Upper lobe of right lung (tissue), 1 donor: ENCODE data around the gene EPHX1. TPM values are rescaled to one million over a fixed set of nuclear protein-coding genes. Genes with fewer than 3 reads are reported as not detected.
A peak's percentile ranks its signal among the peaks of the same experiment; 100 is the strongest.

Source experiments
- ATAC-seq: fragments of 200-7000 bp; cut with Tn5 transposase; one replicate; pipeline ENCODE4 v1.9.1; 2020; ENCODE audit warnings: mild to moderate bottlenecking, moderate library complexity
- DNase-seq: peaks from one replicate; pipeline ENCODE4 v3.0.0-alpha.2; 2020
- H3K27ac ChIP-seq: fragments of 200-600 bp; one replicate; pipeline ENCODE4 v1.8.0; 2022
- H3K27me3 ChIP-seq: fragments of 200-600 bp; one replicate; pipeline ENCODE4 v1.8.0; 2022; ENCODE audit warnings: mild to moderate bottlenecking
- H3K36me3 ChIP-seq: fragments of 200-600 bp; one replicate; pipeline ENCODE4 v1.8.0; 2022
- H3K4me1 ChIP-seq: fragments of 200-600 bp; one replicate; pipeline ENCODE4 v1.8.0; 2022
- H3K4me3 ChIP-seq: fragments of 200-600 bp; one replicate; pipeline ENCODE4 v1.8.0; 2022; ENCODE audit warnings: mild to moderate bottlenecking
- H3K9me3 ChIP-seq: fragments of 200-600 bp; one replicate; pipeline ENCODE4 v1.8.0; 2022
- intact Hi-C: fragments of 100-400 bp; cut with DNase I; formaldehyde crosslinking; loops from one replicate; pipeline ENCODE4 v1.11.0; 2022
- total RNA-seq: library from RNA; stranded (reverse); fragmentation: NEBNext Ultra II Directional; extraction: Animal tissue kit (Norgen Biotek cat#: 25700); gene quantifications from one replicate; pipeline ENCODE4 v1.2.1, GENCODE V29; 2021
- TF ChIP-seq, protein P1 (sequence below): fragments of 200-600 bp; IDR thresholded peaks from one replicate; pipeline ENCODE4 v1.8.0; 2022; ENCODE audit warnings: antibody characterized with exemption
- donor health status: DM: no; HTN: yes; CAD: no; lungs with severe emphysema.

The EPHX1 gene
- total RNA-seq, 1 donor from 2014 or later: 245 TPM

DNA sequence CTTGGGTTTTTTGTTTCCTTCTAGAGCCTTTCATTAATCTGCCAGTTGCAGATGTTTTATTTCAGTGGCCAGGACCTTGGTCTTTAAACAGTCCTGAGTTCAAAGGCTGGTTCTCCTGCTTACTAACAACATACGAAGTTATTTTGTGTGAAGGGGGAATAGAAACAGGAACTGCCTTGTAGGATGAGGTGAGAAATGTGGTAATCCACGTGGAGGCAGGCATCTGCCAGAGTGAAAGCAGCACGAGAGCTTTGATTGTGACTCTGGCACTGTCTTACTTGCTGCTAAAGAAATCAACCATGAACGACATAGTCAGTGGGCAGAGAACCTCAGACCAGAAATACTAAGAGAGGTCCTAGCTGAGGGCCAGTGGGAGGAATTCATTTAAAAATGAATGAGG is 41.9 kb downstream of the EPHX1 start:
- Histone ChIP-seq H3K36me3 (peaks cover 72% of the 10 kb centered on the region), H3K4me1 (peaks cover 21% of the 10 kb centered on the region), H3K9me3 (no peaks in the 10 kb centered on the region), H3K27ac (no peak overlapping the region), H3K4me3 (no peak overlapping the region), H3K27me3 (no peaks in the 10 kb centered on the region)
- no peak for DNase-seq
- ATAC-seq: peak; percentile 12
- intact Hi-C loops: no loop called here
- TF ChIP-seq, protein P1, sequence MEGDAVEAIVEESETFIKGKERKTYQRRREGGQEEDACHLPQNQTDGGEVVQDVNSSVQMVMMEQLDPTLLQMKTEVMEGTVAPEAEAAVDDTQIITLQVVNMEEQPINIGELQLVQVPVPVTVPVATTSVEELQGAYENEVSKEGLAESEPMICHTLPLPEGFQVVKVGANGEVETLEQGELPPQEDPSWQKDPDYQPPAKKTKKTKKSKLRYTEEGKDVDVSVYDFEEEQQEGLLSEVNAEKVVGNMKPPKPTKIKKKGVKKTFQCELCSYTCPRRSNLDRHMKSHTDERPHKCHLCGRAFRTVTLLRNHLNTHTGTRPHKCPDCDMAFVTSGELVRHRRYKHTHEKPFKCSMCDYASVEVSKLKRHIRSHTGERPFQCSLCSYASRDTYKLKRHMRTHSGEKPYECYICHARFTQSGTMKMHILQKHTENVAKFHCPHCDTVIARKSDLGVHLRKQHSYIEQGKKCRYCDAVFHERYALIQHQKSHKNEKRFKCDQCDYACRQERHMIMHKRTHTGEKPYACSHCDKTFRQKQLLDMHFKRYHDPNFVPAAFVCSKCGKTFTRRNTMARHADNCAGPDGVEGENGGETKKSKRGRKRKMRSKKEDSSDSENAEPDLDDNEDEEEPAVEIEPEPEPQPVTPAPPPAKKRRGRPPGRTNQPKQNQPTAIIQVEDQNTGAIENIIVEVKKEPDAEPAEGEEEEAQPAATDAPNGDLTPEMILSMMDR: no peak

DNA sequence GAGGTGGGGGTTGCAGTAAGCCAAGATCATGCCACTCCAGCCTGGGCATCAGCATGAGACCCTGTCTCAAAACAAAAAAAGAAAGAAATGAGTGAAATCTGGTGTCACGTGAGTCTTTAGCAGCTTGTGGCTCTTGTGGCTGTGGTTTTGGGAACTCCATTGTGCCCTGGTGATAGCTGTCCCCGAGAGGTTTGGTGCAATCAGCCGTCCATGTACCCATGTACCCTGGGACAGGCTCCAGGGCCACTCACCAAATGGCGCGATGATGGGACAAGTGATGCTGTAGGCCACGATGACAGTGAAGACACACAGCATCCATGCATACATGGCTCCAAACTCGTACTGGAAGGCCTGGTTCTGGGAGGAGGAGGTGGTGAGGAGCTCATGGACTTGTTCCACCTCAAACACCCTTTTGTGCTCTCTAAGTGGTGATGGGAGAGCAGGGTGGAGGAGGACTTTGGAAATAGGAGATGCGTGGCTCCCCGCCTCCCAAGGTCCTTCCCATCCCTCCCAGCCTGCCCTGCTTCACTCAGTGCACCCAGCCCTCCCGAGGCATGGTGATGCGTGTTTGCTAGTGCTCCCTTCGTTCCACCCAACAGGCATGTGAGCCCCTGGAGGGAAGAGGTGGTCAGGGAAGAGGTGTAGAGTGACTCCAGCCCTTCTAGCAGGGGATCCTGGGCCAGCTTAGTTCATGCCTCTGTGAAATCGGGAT is 42.6 kb downstream of the EPHX1 start:
- Histone ChIP-seq H3K4me3 (no peak overlapping the region), H3K4me1 (peaks cover 21% of the 10 kb centered on the region), H3K36me3 (peaks cover 73% of the 10 kb centered on the region), H3K27ac (no peak overlapping the region), H3K9me3 (no peaks in the 10 kb centered on the region), H3K27me3 (no peaks in the 10 kb centered on the region)
- ATAC-seq (no peak), DNase-seq (no peak)
- intact Hi-C loops: no loop called here
- TF ChIP-seq, protein P1: no peak

DNA sequence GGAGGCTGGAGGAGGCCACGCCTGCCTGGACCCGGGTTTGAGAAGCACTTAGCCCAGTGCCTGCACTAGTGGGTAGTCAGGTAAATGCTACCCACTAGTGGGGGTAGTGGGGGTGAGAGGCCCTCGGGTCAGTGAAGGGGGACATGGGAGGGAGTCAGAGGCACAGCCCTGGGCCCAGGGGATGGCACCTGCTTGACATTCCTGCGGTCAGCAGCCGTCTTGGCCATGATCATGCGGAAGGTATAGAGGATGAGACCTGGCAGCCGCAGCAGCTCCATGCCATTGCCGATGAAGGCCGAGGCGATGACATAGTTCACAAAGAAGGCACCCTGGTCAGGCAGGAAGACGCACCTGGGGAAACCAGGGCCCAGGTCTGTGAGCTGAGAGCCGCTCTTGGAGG is 43.5 kb downstream of the EPHX1 start:
- peaks cover 71% of the 10 kb centered on the region for H3K36me3 ChIP-seq
- H3K4me1 ChIP-seq: peaks cover 18% of the 10 kb centered on the region
- no peaks in the 10 kb centered on the region for H3K9me3 ChIP-seq
- H3K4me3 ChIP-seq: no peak overlapping the region
- TF ChIP-seq, protein P1: no peak
- no peak for ATAC-seq
- intact Hi-C loops: no loop called here
- no peaks in the 10 kb centered on the region for H3K27me3 ChIP-seq
- DNase-seq: no peak
- H3K27ac ChIP-seq: no peak overlapping the region

DNA sequence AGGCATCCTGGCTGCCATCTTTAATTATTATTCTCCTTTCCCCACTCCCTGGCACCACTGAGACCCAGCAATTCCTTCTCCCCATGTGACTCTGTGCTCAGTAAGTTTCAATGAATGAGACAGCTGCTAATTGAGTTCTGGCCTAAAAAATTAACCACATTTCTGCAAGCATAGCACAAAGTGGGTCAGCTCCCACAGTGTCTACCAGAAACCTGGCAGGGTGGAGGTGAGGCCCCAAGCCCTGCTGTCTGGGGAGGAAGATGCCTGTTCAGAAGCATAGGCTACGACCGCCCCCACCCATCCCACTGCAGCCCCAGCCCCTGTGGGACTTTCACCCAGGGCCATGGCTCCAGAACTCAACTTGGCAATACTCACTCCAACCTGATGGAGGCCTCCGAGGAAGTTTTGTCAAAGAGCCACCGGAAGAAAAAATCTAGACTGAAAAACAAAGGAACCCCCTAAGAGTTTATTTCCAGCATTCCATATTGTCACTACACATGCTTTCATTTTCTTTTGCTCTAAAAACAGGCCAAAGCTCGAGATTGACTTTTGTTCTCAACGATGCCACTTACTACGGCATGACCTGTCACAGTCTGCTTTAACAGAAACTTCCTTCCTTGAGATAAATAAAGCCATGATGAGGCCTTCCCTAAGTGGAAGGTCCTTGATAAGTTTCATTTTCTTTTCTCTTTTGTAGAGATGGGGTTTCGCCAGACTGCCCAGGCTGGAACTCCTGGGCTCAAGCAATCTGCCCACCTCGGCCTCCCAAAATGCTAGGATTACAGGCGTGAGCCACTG is 45.8 kb downstream of the EPHX1 start:
- H3K9me3 ChIP-seq: no peaks in the 10 kb centered on the region
- no peak overlapping the region for H3K4me3 ChIP-seq
- ATAC-seq (no peak), DNase-seq (no peak)
- peaks cover 84% of the 10 kb centered on the region for H3K36me3 ChIP-seq
- peaks cover 9% of the 10 kb centered on the region for H3K4me1 ChIP-seq
- H3K27me3 ChIP-seq: no peaks in the 10 kb centered on the region
- peak overlapping the region; percentile 55 for H3K27ac ChIP-seq
- TF ChIP-seq, protein P1: no peak
- intact Hi-C loops: no loop called here

DNA sequence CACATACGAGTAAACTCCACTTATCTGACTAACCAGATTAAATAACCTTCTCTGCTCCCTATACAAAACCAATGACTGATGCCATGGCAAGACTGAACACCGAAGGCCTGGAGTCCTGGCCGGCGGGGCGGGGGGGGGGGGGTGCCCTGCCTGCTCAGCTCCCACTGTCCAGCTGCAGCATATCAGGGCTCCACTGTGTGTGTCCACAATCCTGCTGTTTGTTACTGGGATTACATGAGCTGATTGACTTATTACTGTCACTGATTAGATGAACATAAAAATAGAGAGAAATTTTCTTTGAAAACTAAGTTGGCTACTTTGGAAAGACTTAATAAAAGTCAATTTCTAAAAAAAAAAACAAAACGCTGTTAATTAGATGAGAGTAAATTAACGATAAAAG is 47.3 kb downstream of the EPHX1 start:
- intact Hi-C loops: no loop called here
- Histone ChIP-seq H3K9me3 (no peaks in the 10 kb centered on the region), H3K27ac (no peak overlapping the region), H3K27me3 (no peaks in the 10 kb centered on the region), H3K4me3 (no peak overlapping the region), H3K36me3 (peaks cover 86% of the 10 kb centered on the region), H3K4me1 (peaks cover 2% of the 10 kb centered on the region)
- TF ChIP-seq, protein P1: no peak
- DNase-seq (no peak), ATAC-seq (no peak)
